ENCODE data around the gene C1orf122. TPM values are rescaled to one million over a fixed set of nuclear protein-coding genes. Genes with fewer than 3 reads are reported as not detected.

C1orf122 gene
- polyA plus RNA-seq (2011; rRNA removed), result 30.9 and 34.1 TPM in 2 replicates
- 7.1 and 13.7 TPM in 2 replicates for polyA minus RNA-seq (2011; rRNA and poly(A)+ RNA removed)

GRCh38 chr1:37807555-37808368, at the start of gene C1orf122, which contains the start of gene YRDC:
C1orf122 (plus strand) TSS chr1:37807790; CDS start chr1:37808405, 615 bp downstream.
YRDC (minus strand) TSS chr1:37808208; CDS start chr1:37808180, 28 bp downstream.
- ChIA-PET CTCF (interaction anchor here (0.5 to 1.7 kb wide), 6 partner anchors 9 to 143 kb away, joined by 3 to 8 read pairs (median 3); partner anchors contain the start of genes CDCA8 and MTF1), POLR2A (interaction anchor here (0.5 to 1.4 kb wide), 6 partner anchors 10 to 200 kb away, joined by 3 to 22 read pairs (median 4); a partner anchor contains a TSS)
- Histone ChIP-seq H3K36me3 (ENCODE audit: control insufficient read depth, insufficient read depth, low read length) (peaks cover 21% of the 10 kb centered on the region), H3K4me3 (ENCODE audit: low read depth, low read length) (peak within 1 kb of the TSS; percentile 68), H3K27me3 (ENCODE audit: control insufficient read depth, insufficient read depth, low read length) (no peaks in the 10 kb centered on the region)
- DNase-seq (ENCODE audit: low read depth), result no peak
- TF ChIP-seq, protein P1, sequence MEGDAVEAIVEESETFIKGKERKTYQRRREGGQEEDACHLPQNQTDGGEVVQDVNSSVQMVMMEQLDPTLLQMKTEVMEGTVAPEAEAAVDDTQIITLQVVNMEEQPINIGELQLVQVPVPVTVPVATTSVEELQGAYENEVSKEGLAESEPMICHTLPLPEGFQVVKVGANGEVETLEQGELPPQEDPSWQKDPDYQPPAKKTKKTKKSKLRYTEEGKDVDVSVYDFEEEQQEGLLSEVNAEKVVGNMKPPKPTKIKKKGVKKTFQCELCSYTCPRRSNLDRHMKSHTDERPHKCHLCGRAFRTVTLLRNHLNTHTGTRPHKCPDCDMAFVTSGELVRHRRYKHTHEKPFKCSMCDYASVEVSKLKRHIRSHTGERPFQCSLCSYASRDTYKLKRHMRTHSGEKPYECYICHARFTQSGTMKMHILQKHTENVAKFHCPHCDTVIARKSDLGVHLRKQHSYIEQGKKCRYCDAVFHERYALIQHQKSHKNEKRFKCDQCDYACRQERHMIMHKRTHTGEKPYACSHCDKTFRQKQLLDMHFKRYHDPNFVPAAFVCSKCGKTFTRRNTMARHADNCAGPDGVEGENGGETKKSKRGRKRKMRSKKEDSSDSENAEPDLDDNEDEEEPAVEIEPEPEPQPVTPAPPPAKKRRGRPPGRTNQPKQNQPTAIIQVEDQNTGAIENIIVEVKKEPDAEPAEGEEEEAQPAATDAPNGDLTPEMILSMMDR (IDR thresholded peaks at IDR 0.05; ENCODE audit: insufficient read depth, low read depth, low read length), result no peak

DNA sequence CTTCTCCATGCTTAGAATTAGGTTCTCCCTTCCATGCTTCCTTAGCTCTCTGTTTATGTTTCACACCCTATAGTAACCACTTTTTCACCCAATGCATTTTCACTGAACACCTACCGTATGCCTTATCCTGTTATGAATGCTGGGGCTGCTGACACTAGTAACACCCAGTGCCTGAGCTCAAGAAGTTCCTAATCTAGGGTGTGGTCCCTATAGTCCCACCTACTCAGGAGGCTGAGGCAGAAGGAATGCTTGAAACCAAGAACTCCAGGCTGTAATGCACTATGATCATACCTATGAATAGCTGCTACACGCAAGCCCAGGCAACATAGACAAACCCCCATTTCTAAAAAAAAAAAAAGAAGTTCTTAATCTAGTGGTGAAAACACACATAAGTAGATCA, 48.1 kb upstream of the C1orf122 start:
- Histone ChIP-seq H3K36me3 (ENCODE audit: control insufficient read depth, insufficient read depth, low read length) (no peaks in the 10 kb centered on the region), H3K4me3 (ENCODE audit: low read depth, low read length) (no peak overlapping the region), H3K27me3 (ENCODE audit: control insufficient read depth, insufficient read depth, low read length) (peaks cover 14% of the 10 kb centered on the region)
- TF ChIP-seq, protein P1 (IDR thresholded peaks at IDR 0.05; ENCODE audit: insufficient read depth, low read depth, low read length), result no peak
- DNase-seq (ENCODE audit: low read depth), result no peak
- POLR2A ChIA-PET, result no interaction called here
- CTCF ChIA-PET, result no interaction called here

DNA sequence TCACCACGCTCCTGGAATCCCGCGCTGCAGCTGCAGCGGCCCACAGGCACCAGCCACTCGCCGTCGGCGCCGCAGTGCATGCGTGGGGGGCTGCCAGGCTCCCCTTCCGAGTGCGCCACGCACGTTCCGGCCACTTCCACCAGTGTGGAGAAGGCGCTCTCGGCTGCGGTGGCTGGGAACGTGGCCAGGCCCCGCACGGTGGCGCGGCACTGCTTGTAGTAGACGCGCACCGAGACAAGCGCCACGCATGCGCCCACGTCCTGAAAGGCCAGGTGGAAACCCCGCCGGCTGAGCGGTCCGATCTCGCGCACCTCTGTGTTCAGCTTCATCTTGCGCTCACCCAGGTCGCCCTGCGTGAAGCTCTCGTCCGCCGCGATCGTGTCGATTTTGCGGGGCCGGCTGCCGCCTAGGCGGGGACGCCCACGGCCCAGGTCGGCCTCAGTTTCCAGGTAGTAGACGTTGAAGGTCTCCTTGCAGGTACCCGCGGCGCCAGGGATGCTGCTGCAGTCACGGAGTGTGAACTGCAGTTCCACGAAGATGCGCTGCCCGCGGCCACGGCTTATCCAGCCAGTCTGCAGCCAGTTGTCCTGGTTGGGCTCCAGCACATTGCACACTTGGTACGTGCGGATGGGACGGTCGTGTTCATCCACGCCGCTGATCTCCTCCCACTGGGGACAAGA, 46.0 kb upstream of the C1orf122 start:
- Histone ChIP-seq H3K4me3 (ENCODE audit: low read depth, low read length) (no peak overlapping the region), H3K27me3 (ENCODE audit: control insufficient read depth, insufficient read depth, low read length) (peaks cover 20% of the 10 kb centered on the region), H3K36me3 (ENCODE audit: control insufficient read depth, insufficient read depth, low read length) (no peaks in the 10 kb centered on the region)
- DNase-seq (ENCODE audit: low read depth), result no peak
- TF ChIP-seq, protein P1 (IDR thresholded peaks at IDR 0.05; ENCODE audit: insufficient read depth, low read depth, low read length), result no peak
- CTCF ChIA-PET, result no interaction called here
- POLR2A ChIA-PET, result no interaction called here

DNA sequence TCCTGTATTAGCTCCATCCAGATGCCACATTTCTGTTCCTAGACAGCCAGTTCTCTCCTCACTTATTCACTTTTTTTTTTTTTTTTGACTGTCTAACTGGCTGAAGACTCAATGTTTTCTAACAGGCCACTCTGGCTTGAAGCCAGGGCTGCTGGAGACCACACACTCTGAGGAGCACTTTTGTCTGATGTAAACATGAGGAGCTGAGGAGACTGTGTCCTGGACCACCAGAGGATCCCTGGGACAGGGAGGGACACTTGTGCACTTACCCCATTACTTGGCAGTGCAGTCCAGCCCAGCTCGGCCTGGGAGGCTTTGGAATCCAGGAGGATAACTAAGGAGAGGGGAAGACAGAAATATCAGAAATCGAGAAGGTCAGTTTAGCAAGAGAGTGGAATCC, 45.1 kb upstream of the C1orf122 start:
- H3K27me3 ChIP-seq (ENCODE audit: control insufficient read depth, insufficient read depth, low read length), result peaks cover 22% of the 10 kb centered on the region
- TF ChIP-seq, protein P1 (IDR thresholded peaks at IDR 0.05; ENCODE audit: insufficient read depth, low read depth, low read length), result no peak
- no peak overlapping the region for H3K4me3 ChIP-seq (ENCODE audit: low read depth, low read length)
- DNase-seq (ENCODE audit: low read depth), result no peak
- no peaks in the 10 kb centered on the region for H3K36me3 ChIP-seq (ENCODE audit: control insufficient read depth, insufficient read depth, low read length)
- ChIA-PET CTCF (no interaction called here), POLR2A (no interaction called here)

GRCh38 chr1:37763791-37764413, 43.7 kb upstream of the C1orf122 start:
- DNase-seq (ENCODE audit: low read depth), result no peak
- ChIA-PET POLR2A (no interaction called here), CTCF (no interaction called here)
- no peaks in the 10 kb centered on the region for H3K36me3 ChIP-seq (ENCODE audit: control insufficient read depth, insufficient read depth, low read length)
- peaks cover 22% of the 10 kb centered on the region for H3K27me3 ChIP-seq (ENCODE audit: control insufficient read depth, insufficient read depth, low read length)
- H3K4me3 ChIP-seq (ENCODE audit: low read depth, low read length), result no peak overlapping the region
- TF ChIP-seq, protein P1 (IDR thresholded peaks at IDR 0.05; ENCODE audit: insufficient read depth, low read depth, low read length), result no peak

Data from BJ (cell line).